HG02884 (cell line): Measurements from ENCODE around the gene KARS1.
"Not testable (repeated sequence)": the region's sequence is repeated elsewhere in the genome, so short reads cannot be mapped to it uniquely, and the experiment has no call there.

Experiments
- ATAC-seq: cut with Tn5 transposase; IDR thresholded peaks from one replicate; pipeline ENCODE4 v1.9.1; 2021; ENCODE audit warnings: mild to moderate bottlenecking, moderate library complexity; ENCODE audit not compliant: unreplicated experiment

Gene KARS1

GRCh38 chr16:75626806-75627205 is 20.7 kb downstream of the KARS1 start:
- no peak for ATAC-seq

GRCh38 chr16:75624921-75625334 is 22.5 kb downstream of the KARS1 start:
- no peak for ATAC-seq

- ATAC-seq: peak; percentile 93
Measured at GRCh38 chr16:75622761-75623605, 24.5 kb downstream of the KARS1 start, which contains the start of gene ADAT1. Gene ADAT1 (minus strand): TSS chr16:75623281. CDS start chr16:75620799, 2,482 bp downstream.

GRCh38 chr16:75621170-75621477 is 26.3 kb downstream of the KARS1 start:
- ATAC-seq: no peak

- ATAC-seq: no peak
Measured at GRCh38 chr16:75620326-75621169, 26.9 kb downstream of the KARS1 start.

- ATAC-seq: no peak
Measured at GRCh38 chr16:75618780-75619179, 28.7 kb downstream of the KARS1 start.

GRCh38 chr16:75617121-75617520 is 30.3 kb downstream of the KARS1 start:
- ATAC-seq: no peak

GRCh38 chr16:75616521-75617010 is 30.9 kb downstream of the KARS1 start:
- ATAC-seq: peak; percentile 51

- ATAC-seq: no peak
Measured at GRCh38 chr16:75615619-75616018, 31.8 kb downstream of the KARS1 start.

- no peak for ATAC-seq
Measured at GRCh38 chr16:75614066-75614897, 33.2 kb downstream of the KARS1 start.

GRCh38 chr16:75606507-75606906 is 41.0 kb downstream of the KARS1 start:
- ATAC-seq: no peak

GRCh38 chr16:75603241-75603640 is 44.2 kb downstream of the KARS1 start:
- ATAC-seq: no peak

- no peak for ATAC-seq
Measured at GRCh38 chr16:75599452-75600277, 47.8 kb downstream of the KARS1 start.

- no peak for ATAC-seq
Measured at GRCh38 chr16:75593825-75594820, 53.3 kb downstream of the KARS1 start.

GRCh38 chr16:75593308-75593707 is 54.2 kb downstream of the KARS1 start:
- ATAC-seq: no peak

GRCh38 chr16:75591927-75592326 is 55.5 kb downstream of the KARS1 start:
- ATAC-seq: not testable (repeated sequence)

GRCh38 chr16:75590920-75591843 is 56.3 kb downstream of the KARS1 start:
- no peak for ATAC-seq

- no peak for ATAC-seq
Measured at GRCh38 chr16:75589306-75589705, 58.2 kb downstream of the KARS1 start.
